WTC11 (cell line): ENCODE data around the gene CSTF1. TPM values are rescaled to one million over a fixed set of nuclear protein-coding genes. Genes with fewer than 3 reads are reported as not detected.

ENCODE experiments used
- ATAC-seq: fragments of 200-7000 bp; cut with Tn5 transposase; 2 replicates; pipeline ENCODE4 v1.10.0; 2021; ENCODE audit warnings: mild to moderate bottlenecking, moderate library complexity
- CTCF ChIA-PET: fragments of 300-600 bp; sonication (Branson Sonifier 250); formaldehyde crosslinking; loops from one replicate; lab custom pipeline; 2021; ENCODE audit warnings: antibody characterized with exemption; lab: Charles Lee
- POLR2A ChIA-PET: fragments of 350-600 bp; sonication (Branson Sonifier 250); formaldehyde crosslinking; loops from one replicate; lab custom pipeline; 2021; ENCODE audit warnings: antibody characterized with exemption; lab: Charles Lee
- DNase-seq: peaks from one replicate; pipeline ENCODE4 v3.0.0; 2021; ENCODE audit warnings: low spot score
- H3K27ac Mint-ChIP-seq: 2 replicates; pipeline ENCODE4 v1.8.0; 2021; ENCODE audit warnings: mixed read lengths
- H3K27me3 Mint-ChIP-seq: 2 replicates; pipeline ENCODE4 v1.8.0; 2021; ENCODE audit warnings: low read depth, mild to moderate bottlenecking, moderate library complexity, mixed read lengths
- H3K36me3 Mint-ChIP-seq: 2 replicates; pipeline ENCODE4 v1.8.0; 2021; ENCODE audit warnings: mixed read lengths
- H3K4me1 Mint-ChIP-seq: 2 replicates; pipeline ENCODE4 v1.8.0; 2022; ENCODE audit warnings: mixed read lengths
- H3K4me3 Mint-ChIP-seq: 2 replicates; pipeline ENCODE4 v1.8.0; 2021; ENCODE audit warnings: mild to moderate bottlenecking, moderate library complexity, mixed read lengths
- H3K9me3 Mint-ChIP-seq: 2 replicates; pipeline ENCODE4 v1.8.0; 2021; ENCODE audit warnings: mixed read lengths
- ATF6 ChIP-seq: sonication (generic); formaldehyde crosslinking; IDR thresholded peaks from 2 replicates; pipeline ENCODE4 v1.8.1; 2023; ENCODE audit warnings: mild to moderate bottlenecking, missing genetic modification reagents
- CREM ChIP-seq: sonication (generic); formaldehyde crosslinking; IDR thresholded peaks from 2 replicates; pipeline ENCODE4 v1.8.1; 2022; ENCODE audit warnings: mild to moderate bottlenecking, missing genetic modification reagents, moderate library complexity
- E2F1 ChIP-seq: sonication (generic); formaldehyde crosslinking; IDR thresholded peaks from 2 replicates; pipeline ENCODE4 v1.8.0; 2022; ENCODE audit warnings: mild to moderate bottlenecking, missing genetic modification reagents
- E2F4 ChIP-seq: sonication (generic); formaldehyde crosslinking; IDR thresholded peaks from 2 replicates; pipeline ENCODE4 v1.8.1; 2022; ENCODE audit warnings: low read depth, mild to moderate bottlenecking, moderate library complexity, missing genetic modification reagents, borderline replicate concordance
- ERG ChIP-seq: fragments of 250-450 bp; sonication (Bioruptor Pico); IDR thresholded peaks from 2 replicates; pipeline ENCODE4 v1.8.0; 2021; ENCODE audit warnings: mild to moderate bottlenecking
- GABPB1 ChIP-seq: sonication (generic); formaldehyde crosslinking; IDR thresholded peaks from 2 replicates; pipeline ENCODE4 v1.8.1; 2023; ENCODE audit warnings: mild to moderate bottlenecking, missing genetic modification reagents
- GTF2I ChIP-seq: fragments of 250-450 bp; sonication (Bioruptor Pico); conservative IDR thresholded peaks from 2 replicates; pipeline ENCODE4 v1.4.0; 2021; ENCODE audit warnings: mild to moderate bottlenecking
- JAZF1 ChIP-seq: fragments of 250-450 bp; sonication (Bioruptor Pico); IDR thresholded peaks from 2 replicates; pipeline ENCODE4 v1.9.0; 2021; ENCODE audit warnings: moderate library complexity, mild to moderate bottlenecking, inconsistent platforms
- JUN ChIP-seq: sonication (generic); formaldehyde crosslinking; IDR thresholded peaks from 2 replicates; pipeline ENCODE4 v1.8.0; 2023; ENCODE audit warnings: mild to moderate bottlenecking, missing genetic modification reagents
- MYBL2 ChIP-seq: sonication (generic); formaldehyde crosslinking; IDR thresholded peaks from 2 replicates; pipeline ENCODE4 v1.8.1; 2023; ENCODE audit warnings: mild to moderate bottlenecking, moderate library complexity, missing genetic modification reagents
- NFE2L1 ChIP-seq: sonication (generic); formaldehyde crosslinking; IDR thresholded peaks from 2 replicates; pipeline ENCODE4 v1.8.1; 2023; ENCODE audit warnings: missing genetic modification reagents
- NFYB ChIP-seq: sonication (generic); formaldehyde crosslinking; conservative IDR thresholded peaks from 2 replicates; pipeline ENCODE4 v1.8.0; 2022; ENCODE audit warnings: low read depth, missing genetic modification reagents
- NR1H2 ChIP-seq: sonication (generic); formaldehyde crosslinking; IDR thresholded peaks from 2 replicates; pipeline ENCODE4 v1.9.0; 2021; ENCODE audit warnings: mild to moderate bottlenecking, moderate library complexity, missing genetic modification reagents
- OVOL2 ChIP-seq: fragments of 250-450 bp; sonication (Bioruptor Pico); IDR thresholded peaks from 2 replicates; pipeline ENCODE4 v1.9.0; 2021; ENCODE audit warnings: mild to moderate bottlenecking, borderline replicate concordance
- STAT6 ChIP-seq: sonication (generic); formaldehyde crosslinking; conservative IDR thresholded peaks from 2 replicates; pipeline ENCODE4 v1.8.1; 2023; ENCODE audit warnings: mild to moderate bottlenecking, low read depth, missing genetic modification reagents, moderate library complexity
- ZMAT4 ChIP-seq: fragments of 250-450 bp; sonication (Bioruptor Pico); IDR thresholded peaks from 2 replicates; pipeline ENCODE4 v1.9.0; 2021; ENCODE audit warnings: mild to moderate bottlenecking
- ZNF138 ChIP-seq: sonication (generic); formaldehyde crosslinking; conservative IDR thresholded peaks from 2 replicates; pipeline ENCODE4 v1.8.1; 2022; ENCODE audit warnings: mild to moderate bottlenecking, moderate library complexity, missing genetic modification reagents
- ZNF232 ChIP-seq: sonication (generic); formaldehyde crosslinking; IDR thresholded peaks from 2 replicates; pipeline ENCODE4 v1.8.0; 2022; ENCODE audit warnings: mild to moderate bottlenecking, missing genetic modification reagents
- total RNA-seq: library from RNA; stranded (reverse); gene quantifications from 3 replicates; pipeline ENCODE4 v1.2.3, GENCODE V29; 2021
- TF ChIP-seq, protein P1 (sequence below): sonication (generic); formaldehyde crosslinking; IDR thresholded peaks from 2 replicates; pipeline ENCODE4 v1.8.1; 2023; ENCODE audit warnings: mild to moderate bottlenecking, missing genetic modification reagents, moderate library complexity
- TF ChIP-seq, protein P2 (sequence below): sonication (generic); formaldehyde crosslinking; IDR thresholded peaks from 2 replicates; pipeline ENCODE4 v1.8.1; 2023; ENCODE audit warnings: mild to moderate bottlenecking, missing genetic modification reagents, moderate library complexity
- TF ChIP-seq, protein P3 (sequence below): sonication (generic); formaldehyde crosslinking; IDR thresholded peaks from 2 replicates; pipeline ENCODE4 v1.8.1; 2022; ENCODE audit warnings: mild to moderate bottlenecking, missing genetic modification reagents, moderate library complexity, borderline replicate concordance
- TF ChIP-seq, protein P4 (sequence below): sonication (generic); formaldehyde crosslinking; IDR thresholded peaks from 2 replicates; pipeline ENCODE4 v1.8.1; 2023; ENCODE audit warnings: mild to moderate bottlenecking, moderate library complexity, missing genetic modification reagents

CSTF1 gene
- total RNA-seq, 1 experiment from 2014 or later: 58.5 TPM

DNA sequence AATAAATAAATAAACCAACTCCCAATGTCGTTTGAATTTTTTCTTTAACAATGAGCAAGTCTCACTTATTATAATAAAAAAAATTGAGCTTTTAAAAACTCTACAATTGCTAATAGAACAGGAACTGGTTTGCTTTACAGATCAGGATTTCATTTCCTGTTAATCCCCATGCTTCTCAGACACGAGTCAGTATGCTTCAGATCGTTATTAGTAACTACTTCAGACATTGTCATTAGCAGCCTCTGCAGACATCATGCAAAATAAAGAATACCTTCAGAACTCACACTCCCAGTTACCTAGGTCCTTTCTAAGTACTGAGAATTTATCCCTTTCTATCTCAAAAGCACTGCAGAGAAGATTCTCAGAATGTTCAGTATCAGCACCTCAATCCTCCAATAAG is 43.7 kb upstream of the CSTF1 start:
- no peak for DNase-seq
- POLR2A ChIA-PET: no interaction called here
- no peak overlapping the region for H3K27ac Mint-ChIP-seq
- 0 out of 2 replicates have a peak, but pooled peaks cover 4% of the 10 kb centered on the region for H3K9me3 Mint-ChIP-seq
- peaks cover 27% of the 10 kb centered on the region for H3K4me1 Mint-ChIP-seq
- no peaks in the 10 kb centered on the region for H3K36me3 Mint-ChIP-seq
- ATAC-seq: no peak
- CTCF ChIA-PET: no interaction called here
- TF ChIP-seq ERG: no peak
- no peak for TF ChIP-seq JUN (CRISPR knock-in tag)
- no peak for TF ChIP-seq ZMAT4 (CRISPR knock-in tag)
- TF ChIP-seq, protein P1, sequence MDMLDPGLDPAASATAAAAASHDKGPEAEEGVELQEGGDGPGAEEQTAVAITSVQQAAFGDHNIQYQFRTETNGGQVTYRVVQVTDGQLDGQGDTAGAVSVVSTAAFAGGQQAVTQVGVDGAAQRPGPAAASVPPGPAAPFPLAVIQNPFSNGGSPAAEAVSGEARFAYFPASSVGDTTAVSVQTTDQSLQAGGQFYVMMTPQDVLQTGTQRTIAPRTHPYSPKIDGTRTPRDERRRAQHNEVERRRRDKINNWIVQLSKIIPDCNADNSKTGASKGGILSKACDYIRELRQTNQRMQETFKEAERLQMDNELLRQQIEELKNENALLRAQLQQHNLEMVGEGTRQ (CRISPR knock-in tag): no peak
- TF ChIP-seq E2F4 (CRISPR knock-in tag): no peak
- no peak for TF ChIP-seq NR1H2 (CRISPR knock-in tag)
- no peak for TF ChIP-seq NFE2L1
- TF ChIP-seq GABPB1: no peak
- TF ChIP-seq JAZF1 (CRISPR knock-in tag): no peak
- TF ChIP-seq, protein P2, sequence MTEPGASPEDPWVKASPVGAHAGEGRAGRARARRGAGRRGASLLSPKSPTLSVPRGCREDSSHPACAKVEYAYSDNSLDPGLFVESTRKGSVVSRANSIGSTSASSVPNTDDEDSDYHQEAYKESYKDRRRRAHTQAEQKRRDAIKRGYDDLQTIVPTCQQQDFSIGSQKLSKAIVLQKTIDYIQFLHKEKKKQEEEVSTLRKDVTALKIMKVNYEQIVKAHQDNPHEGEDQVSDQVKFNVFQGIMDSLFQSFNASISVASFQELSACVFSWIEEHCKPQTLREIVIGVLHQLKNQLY (CRISPR knock-in tag): no peak
- TF ChIP-seq STAT6 (CRISPR knock-in tag): no peak
- TF ChIP-seq OVOL2: no peak
- TF ChIP-seq ZNF138 (CRISPR knock-in tag): no peak
- no peak for TF ChIP-seq GTF2I (CRISPR knock-in tag)
- 0 out of 2 replicates have a peak overlapping the region, but pooled peaks have one; percentile 16 for H3K4me3 Mint-ChIP-seq
- peaks cover 79% of the 10 kb centered on the region for H3K27me3 Mint-ChIP-seq

- peaks cover 63% of the 10 kb centered on the region for H3K27me3 Mint-ChIP-seq
- H3K9me3 Mint-ChIP-seq: 0 out of 2 replicates have a peak, but pooled peaks cover 4% of the 10 kb centered on the region
- peaks cover 25% of the 10 kb centered on the region for H3K4me1 Mint-ChIP-seq
- POLR2A ChIA-PET: no interaction called here
- CTCF ChIA-PET: no interaction called here
- DNase-seq: no peak
- H3K4me3 Mint-ChIP-seq: no peak overlapping the region
- H3K36me3 Mint-ChIP-seq: no peaks in the 10 kb centered on the region
- H3K27ac Mint-ChIP-seq: no peak overlapping the region
- ATAC-seq: no peak
- TF ChIP-seq ZMAT4 (CRISPR knock-in tag) (no peak), GTF2I (CRISPR knock-in tag) (no peak), CREM (CRISPR knock-in tag) (no peak), E2F1 (no peak), MYBL2 (CRISPR knock-in tag) (no peak), ZNF232 (CRISPR knock-in tag) (no peak), ATF6 (CRISPR knock-in tag) (no peak), NFYB (CRISPR knock-in tag) (no peak)
- TF ChIP-seq, protein P3, sequence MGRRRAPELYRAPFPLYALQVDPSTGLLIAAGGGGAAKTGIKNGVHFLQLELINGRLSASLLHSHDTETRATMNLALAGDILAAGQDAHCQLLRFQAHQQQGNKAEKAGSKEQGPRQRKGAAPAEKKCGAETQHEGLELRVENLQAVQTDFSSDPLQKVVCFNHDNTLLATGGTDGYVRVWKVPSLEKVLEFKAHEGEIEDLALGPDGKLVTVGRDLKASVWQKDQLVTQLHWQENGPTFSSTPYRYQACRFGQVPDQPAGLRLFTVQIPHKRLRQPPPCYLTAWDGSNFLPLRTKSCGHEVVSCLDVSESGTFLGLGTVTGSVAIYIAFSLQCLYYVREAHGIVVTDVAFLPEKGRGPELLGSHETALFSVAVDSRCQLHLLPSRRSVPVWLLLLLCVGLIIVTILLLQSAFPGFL: no peak
- TF ChIP-seq, protein P4, sequence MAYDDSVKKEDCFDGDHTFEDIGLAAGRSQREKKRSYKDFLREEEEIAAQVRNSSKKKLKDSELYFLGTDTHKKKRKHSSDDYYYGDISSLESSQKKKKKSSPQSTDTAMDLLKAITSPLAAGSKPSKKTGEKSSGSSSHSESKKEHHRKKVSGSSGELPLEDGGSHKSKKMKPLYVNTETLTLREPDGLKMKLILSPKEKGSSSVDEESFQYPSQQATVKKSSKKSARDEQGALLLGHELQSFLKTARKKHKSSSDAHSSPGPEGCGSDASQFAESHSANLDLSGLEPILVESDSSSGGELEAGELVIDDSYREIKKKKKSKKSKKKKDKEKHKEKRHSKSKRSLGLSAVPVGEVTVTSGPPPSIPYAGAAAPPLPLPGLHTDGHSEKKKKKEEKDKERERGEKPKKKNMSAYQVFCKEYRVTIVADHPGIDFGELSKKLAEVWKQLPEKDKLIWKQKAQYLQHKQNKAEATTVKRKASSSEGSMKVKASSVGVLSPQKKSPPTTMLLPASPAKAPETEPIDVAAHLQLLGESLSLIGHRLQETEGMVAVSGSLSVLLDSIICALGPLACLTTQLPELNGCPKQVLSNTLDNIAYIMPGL (CRISPR knock-in tag): no peak
Measured at GRCh38 chr20:56350842-56351241, 41.6 kb upstream of the CSTF1 start.
